CD4-positive, alpha-beta T cell treated with Interleukin-2 at 100 ng/mL for 4 hours (primary cell): ENCODE data around the gene GADD45G.

ENCODE experiments used
- DNase-seq: peaks from one replicate; pipeline ENCODE4 v3.0.0-alpha.2; 2020; ENCODE audit warnings: low spot score

GADD45G gene

DNA sequence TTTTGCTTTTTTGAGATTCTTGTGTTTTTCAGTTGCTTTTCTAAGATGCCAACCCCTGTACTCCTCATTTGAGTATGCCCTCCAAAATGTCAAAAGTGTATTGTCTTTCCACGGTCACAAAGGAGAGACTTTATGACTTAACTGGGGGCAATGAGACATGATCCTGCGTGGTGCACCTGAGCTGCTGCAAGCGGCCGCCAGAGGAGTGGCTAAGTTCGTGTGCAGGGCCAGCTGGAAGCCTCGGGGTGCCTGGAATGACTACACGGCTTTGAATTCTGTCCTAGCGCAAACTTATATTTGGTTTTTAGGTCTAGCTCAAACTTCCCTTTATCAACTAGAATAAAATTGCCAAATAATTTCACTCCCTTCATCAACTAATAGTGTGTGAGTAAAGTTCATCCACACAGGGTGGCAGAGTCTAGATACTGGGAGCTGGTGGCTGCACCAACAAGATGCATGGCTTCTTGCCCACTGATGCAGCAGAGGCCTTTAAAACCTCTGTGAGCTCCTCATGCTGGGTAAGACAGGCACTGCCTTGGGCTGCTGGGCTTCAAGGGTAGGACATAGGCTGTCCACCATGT is 4.7 kb downstream of the GADD45G start:
- DNase-seq, result no peak

DNA sequence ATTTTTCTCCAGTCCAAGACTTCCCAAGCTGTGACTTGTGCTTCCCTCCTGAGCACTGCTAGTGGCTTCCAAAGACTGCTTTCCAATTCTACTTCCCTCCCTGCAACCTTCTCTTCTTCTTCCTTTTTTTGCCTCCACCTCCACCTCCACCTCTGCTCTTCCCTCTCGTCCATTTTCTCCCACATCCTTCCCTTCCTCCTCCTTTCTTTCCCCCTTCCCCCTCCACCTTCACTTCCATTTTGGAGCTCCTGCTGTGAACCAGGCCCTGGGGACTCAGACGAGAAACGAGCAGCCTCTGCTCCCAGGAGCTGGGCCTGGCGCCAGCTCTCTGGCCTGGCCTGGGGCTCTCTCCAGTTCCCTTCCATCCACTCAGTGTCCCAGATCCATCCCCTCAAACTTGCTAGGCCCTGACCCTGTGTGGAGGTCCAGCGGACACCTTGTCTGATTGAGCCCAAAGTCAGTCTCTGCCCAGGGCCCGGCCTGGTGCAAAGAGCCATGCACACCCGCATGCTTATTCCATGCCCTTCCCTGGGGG is 5.6 kb downstream of the GADD45G start:
- no peak for DNase-seq

DNA sequence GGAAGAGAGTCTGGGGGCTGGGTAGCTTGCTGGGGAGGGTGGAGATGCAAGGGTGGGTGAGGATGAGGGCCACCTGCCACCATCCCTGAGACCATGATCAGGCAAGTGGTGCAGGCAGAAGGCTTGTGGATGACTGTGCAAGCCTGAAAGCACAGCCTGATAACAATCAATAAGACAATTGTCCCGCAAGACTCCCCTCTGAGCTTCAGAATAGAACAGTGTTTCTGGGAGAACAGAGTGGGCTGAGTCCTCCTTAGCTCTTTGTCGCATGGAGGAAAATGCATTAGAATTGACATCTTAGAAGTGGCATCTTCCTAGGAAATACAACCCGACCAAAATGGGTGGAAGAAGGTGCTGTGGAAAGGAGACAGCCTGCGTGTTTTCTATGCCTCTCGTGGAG is 6.6 kb downstream of the GADD45G start:
- DNase-seq, result no peak

DNA sequence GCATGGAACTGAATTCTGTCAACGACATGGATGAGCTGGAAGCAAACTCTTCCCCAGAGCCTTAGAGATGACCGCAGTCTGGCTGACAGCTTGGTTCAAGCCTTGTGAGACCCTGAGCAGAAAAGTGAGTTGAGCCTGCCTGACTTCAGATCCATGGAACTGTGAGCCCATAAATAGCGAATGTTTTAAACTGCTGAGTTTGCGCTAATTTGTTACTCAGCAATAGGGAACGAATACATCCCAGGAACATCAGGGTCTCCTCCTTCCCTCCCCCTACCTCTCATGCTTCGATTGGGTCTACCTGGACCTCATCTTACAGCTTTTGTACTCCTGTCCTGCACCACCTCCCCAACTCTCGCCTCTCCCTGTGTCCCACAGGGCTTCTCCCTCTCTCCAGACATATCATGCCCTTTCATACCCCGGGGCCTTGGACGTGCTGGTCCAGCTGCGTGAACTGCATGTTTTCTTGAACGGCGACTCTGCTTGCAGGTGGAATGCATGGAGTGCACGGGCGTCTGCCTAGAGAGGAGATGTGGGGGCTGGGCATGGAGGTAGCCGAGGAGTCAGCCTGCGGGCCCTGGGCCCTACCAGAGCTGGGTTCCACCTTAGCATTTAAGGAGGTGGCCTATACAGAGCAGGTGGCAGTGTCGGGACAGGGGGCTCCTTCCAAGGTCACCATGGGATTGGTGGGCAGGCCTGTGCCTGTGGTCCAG is 7.9 kb downstream of the GADD45G start:
- DNase-seq, result no peak

DNA sequence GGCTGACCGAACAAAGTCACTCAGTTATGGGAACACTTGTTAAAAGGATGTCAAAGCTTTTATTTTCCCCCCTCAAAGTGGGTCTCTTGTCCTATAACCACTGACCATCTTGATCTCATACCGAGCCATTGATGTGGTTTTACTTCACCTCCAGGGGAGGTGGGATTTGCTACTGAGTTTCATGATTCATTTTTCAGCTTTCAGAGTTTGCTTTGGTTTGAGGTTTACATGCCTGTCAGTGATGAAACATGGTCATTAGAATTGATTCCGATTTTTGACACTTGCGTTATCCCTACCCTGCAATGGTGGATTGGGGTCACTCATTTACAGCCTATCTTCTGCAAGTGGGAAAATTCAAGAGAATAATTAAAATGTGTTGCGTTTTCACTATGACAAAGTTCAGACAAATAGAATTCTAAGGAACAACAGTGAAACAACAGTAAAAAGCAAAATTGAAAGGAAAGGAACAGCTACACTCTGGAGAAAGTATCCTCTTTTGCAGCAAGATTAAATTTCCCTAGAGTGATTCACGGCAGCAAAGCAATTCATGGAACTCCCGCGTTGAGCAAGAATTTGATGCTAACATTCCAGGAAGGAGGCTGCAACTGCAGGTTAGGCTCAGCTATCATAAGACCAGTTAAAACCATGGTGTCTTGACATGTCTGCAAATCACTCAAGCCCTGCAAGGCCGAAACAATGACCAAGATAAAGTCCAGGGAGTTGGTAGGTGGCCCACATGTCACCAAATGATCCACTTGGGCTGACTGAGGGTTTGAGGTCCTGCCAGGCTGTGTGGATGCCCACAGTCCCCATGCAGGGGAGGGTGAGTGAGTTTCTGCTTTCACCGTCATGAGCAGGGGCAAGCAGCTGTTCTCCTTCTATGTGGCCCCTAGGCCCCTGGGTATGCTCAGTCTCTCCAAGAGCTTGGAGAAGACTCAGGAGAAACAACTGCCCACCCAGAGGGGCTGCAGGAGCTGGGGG is 9.4 kb downstream of the GADD45G start:
- no peak for DNase-seq

DNA sequence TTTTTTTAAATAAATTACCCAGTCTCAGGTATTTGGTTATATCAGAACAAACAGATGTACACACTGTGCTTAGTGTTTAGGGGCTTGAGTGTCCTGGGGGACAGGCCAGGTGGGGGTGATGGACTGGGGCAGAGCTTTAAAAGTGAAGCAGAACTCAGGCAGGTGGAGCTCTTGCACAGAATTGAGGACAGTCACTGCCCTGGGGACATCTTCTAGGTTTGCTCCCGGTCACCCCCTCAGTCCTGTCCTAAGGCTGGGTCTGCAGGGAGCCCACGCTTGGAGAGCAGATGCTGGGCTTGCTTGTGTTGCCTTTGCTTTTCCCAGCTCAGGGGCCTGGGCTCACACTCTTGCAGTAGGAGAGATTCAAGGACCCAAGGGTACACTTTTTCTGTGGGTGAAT is 10.8 kb downstream of the GADD45G start:
- DNase-seq, result no peak

DNA sequence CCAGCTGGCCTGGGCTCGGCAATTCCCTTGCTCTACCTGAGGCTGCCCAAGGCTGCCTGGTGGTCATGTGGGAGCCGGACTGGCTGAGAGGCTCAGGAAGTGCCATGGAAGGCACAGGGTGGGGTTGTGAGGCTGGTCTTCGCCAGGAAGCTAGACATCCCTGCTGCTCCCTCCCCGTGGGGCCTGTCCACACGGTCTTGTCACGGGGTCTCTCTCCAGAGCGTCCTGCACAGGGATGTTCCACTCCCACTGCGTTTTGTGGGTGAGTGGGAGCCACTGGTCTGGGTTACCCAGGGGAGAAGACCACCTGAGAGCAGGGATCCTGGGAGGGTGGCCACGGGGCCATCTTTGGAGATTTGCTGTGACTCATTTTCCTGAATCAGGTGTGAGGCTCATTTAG is 11.6 kb downstream of the GADD45G start:
- no peak for DNase-seq

DNA sequence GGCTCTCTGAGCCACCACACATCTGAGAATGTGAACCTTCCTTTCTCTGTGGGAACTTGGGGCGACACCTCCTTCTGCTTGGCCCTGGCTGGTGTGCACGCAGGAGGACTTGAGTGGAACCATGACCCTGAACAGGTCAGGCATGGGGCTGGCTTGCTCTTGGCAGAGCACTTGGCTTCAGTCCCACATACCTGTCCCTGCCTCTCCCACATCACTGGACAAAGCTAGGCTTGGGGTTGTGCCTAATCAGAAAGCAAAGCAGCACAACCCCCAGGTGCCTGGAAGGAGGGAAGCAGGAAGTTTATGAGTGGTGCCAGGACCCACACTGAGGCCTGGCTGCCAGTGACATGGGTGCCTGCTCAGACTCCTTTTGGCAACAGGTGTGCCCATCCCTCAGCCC is 13.2 kb downstream of the GADD45G start:
- no peak for DNase-seq

DNA sequence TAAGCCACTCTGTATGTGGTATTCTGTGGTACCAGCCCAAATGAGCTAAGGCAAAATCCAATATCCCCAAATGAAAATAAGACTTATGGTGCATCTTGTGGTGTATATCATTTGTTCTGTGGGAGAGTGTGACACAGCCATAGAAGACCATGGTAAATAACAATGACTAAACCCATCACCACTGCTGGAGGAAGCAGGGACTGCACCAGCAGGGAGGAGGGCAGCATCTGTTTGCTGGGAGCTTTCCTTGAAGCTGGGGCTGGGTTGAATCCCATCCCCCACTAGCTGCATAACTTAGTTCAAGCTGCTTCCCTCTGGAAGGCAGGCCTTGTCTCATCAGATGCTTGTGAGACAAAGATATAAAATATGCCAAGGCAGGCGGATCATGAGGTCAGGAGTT is 14.2 kb downstream of the GADD45G start:
- no peak for DNase-seq

DNA sequence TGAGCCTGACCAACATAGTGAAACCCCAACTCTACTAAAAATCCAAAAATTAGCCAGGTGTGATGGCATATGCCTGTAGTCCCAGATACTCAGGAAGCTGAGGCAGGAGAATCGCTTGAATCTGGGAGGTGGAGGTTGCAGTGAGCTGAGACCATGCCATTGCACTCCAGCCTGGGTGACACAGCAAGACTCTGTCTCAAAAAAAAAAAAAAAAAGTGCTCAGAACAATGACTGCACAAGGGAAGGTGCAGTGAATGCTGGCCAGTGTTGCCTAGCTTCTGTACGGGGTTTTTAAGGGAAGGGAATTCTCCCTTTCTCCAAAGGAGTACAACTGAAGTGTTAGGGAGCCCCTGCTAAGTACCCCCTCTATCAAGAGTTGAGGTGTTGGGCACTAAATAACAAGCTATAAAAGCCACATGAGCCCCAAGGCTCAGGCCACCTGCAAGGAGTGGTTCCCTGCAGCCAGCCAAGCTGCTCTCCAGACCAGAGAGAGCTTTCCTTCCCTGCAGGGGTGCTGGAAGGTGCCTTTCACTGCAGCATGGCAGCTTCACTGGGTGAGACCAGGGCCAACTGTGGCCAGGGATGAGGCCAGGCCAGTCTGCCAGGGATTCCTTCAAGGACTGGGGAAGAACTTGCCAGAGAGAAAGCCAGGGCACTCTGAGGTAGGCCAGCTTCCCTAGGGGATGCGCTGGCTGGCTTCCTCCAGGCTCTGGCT is 14.8 kb downstream of the GADD45G start:
- no peak for DNase-seq

DNA sequence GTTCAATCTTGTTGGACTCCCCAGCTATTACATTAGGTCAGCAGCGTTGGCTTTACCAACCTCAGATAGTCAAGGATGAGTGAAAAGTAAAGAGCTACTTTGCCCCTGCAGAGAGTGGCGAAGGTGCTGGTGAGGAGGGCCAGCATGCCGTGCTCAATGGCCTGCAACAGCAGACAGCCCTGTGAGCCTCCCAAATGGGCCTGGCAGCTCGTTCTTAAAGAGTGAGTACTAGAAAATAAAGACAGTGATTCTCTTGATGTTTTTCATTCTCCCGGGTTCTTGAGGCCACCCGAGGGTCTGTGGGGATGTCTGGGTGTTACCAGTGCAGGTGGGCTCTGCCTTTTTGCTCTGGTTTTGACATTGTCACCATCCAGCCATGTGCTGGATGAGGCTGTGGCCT is 16.2 kb downstream of the GADD45G start:
- DNase-seq, result no peak

DNA sequence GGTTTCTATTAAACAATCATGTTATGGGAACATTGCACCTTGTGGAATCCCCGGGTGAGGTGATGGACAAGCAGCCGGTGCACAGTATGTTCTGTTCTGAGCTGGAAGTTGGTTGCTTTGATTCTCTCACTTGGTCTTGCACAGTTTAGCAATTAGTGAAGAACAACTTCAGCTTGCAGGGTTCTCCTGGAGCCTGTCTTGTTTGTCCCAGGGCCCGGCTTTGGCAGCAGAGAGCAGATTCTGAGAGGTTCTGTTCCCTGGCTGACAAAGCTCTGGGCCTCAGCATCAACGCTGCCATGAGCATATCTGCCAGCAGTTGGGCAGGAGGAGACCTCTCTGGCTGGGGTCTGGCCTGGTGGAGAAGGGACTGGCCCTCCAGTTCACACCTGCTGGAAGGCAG is 16.9 kb downstream of the GADD45G start:
- DNase-seq, result no peak

DNA sequence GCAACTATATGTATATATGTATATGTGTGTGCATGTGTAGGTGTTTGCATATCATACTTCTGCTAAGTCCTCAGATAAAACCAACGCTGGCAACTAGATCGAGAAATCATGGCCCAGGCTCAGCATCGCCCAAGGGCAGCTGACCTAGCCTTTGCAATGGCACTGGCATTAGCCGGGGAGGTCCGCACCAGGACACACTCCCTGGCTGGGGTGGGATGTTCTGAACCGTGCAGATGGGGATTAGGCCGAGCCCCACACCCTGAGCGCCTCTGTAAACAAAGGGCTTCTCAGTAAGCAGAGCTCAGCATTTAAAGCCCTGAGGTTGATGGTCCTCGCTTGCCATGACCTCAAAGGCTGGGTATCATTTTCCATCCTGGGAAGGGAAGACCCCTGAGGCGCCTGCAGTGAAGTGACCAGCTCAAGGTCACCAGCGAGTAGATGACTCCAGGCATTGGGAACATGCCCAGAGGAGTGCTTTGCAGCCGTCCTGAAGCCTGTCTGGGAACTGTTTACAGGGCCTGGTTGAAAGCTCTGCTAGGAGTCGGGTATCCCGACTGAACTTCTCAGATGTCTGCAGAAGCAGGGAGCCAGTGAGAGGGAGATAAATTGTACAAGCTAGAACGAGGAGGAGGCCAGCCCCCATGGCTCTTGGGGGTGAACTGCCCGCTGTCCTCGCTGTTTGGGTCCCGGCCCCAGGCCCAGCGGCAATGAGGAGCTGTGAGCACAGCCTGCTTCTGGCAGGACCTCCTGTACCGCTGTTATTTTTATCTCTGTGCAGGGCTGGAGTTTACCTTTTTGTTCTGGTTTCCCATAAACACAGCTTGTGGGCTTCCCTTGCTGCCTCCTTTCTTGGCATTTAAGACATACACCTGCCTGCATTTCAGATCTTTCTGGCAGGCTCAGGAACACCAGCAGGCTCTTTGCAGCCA is 18.4 kb downstream of the GADD45G start:
- no peak for DNase-seq

DNA sequence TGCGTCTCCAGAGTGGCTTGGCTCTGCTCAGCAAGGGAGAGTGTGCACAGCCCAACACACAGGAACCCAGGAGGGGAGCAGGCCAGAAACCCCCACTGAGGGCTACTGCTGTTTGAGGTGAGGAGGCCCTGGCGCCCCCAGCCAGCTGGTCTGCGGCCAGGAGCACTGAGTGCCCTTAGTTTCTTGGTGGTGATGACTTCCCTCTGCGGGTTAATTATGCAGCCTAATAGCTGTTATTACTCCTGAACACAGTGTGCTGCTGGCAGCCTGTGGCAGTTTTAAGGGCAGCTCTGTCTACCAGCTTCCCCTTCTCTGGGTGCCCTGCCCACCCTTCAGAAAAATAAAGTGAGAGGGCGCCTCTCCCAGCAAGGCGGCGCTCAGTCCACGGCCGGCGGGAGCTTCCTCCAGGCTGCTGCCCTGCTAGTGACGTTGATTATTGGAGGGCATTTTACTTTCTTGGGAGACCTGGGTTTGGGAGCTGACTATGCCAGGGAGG is 19.2 kb downstream of the GADD45G start:
- DNase-seq, result no peak

DNA sequence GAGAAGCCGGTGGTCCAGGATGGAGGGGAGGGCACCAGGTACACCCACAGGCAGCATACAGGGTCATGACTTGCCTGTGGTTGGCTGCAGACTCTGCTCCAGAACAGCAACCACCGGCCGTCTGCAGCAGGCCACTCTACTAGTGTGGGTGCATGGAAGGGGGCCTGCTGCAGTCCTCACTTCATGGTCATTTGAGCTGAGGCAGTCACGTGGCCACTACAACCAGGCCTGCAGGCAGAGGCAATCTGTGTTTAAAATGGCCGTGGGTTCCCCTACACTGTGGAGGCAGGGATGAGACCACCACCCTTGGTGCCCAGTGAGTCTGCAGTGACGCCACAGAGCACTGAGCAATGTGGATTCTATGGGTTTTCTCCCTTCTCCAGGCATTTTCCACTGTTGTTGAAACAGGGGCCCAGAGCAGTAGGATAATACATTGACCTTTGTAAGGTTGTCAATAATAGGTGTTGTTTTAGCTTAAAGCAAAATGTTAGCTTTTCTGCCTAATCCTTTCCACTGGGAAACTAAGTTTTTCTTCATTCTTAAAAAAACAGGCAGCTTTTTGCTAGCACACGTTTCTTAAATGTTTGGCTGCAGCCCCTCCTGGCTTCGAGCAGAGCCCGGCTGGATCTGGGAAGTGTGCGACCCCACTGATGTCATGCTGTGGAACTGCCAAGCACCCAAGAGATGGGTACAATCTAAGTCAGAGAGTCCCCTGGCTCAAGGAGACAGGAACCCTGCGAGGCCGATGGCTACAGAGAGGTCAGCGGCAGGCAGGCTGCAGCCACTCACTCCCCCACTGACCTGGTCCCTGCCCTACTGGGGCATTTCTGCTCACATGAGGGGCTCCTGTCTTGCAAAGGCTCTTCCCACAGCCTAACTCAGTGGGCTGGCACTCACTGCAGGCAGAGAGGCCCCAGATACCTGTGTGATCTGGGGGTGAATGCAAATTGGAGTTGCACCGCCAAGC is 21.2 kb downstream of the GADD45G start:
- DNase-seq, result no peak

DNA sequence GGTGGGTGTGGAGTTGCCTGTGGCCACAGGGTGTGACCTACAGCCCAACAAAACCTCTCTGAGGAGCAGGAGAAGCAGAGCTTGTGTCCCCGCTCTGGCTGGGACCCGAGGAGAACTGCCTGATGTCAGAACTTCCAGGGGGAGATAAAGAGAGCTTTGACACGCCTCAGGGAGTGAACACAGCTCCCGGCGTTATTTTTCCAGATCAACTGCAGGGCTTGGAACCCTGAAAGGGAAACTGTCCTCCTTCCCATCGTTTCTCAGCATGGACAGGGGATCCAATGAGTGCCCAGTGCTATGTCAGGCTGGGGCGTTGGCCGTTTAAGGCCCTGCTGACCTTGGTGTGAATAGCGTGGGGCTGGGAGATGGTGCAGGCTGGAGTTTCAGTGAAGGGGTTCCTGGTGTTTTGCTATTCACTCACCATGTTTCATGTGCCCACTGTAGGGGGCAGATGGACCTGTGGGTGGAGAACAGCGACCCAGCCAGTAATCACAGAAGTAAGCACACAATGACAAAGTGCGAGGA is 22.0 kb downstream of the GADD45G start:
- no peak for DNase-seq

DNA sequence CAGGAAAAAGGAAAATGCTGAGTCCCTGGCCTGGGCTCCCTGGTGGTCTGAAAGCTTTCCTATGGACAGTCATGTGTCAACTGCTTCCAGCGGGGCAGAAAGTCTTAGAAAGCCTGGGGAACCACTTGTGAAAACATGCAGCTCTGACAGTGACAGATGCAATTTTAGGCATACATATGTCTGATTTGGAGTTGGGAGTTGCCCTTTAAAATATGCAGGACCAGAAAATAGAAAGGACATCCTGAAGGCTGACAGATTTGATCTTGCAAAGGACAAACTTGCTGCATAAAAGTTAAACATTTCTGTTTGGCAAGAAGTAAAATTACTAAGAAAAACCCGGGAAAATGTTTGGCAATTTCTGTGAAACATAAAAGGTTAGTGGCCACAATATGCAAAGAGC is 23.8 kb downstream of the GADD45G start:
- no peak for DNase-seq

DNA sequence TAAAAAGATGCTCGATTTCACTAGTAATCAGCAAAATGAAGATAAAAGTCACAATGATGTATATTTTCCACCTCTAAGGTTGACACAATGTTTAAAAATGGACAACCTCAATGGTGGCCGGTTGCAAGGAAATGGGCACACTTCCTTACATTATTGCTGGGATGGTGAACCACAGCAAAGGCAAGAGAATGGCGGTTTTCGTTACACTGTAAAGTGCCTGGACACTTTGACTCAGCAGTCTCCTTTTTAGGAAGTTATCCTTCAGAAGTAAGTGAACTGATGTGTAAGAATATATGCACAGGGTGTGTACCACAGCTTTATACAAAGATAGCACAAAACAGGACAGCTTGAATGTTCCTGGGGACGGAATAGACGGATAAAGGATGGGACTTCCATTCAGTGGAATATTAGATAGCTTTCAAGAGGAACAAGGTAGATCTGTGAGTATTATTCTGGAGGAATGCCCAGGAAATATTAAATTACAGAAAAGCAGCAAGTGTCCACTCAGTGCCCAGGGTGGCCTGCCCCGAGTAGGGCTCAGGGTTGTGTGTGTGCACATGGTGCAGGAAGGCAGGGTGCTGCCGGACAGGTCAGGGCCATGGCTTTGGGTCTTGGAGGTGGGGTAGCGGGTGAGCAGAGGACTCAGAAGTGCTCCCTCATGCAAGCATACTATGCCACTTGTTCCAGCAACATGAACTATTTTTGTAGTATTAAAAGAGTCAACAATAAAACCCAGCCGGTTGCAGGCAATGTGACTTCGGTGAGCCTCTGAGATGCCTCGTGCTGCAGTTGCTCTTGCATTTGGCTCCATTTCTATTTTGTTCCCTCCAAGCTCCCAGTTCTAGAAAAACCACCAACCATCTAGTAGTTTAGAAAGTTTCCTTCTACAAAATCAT is 24.5 kb downstream of the GADD45G start:
- no peak for DNase-seq
